ENCODE data around the gene FOXM1.

- TF ChIP-seq POLR2A (IDR thresholded peaks at IDR 0.05) (no peak), CTCF (IDR thresholded peaks at IDR 0.05) (no peak)
Observed at GRCh38 chr12:2844786-2845185, 32.2 kb downstream of the FOXM1 start.

Data from esophagus squamous epithelium (tissue), 4 donors.